Measurements from ENCODE around the gene EEF1E1. TPM values are rescaled to one million over a fixed set of nuclear protein-coding genes. Genes with fewer than 3 reads are reported as not detected.

EEF1E1 gene
- total and polyA plus RNA-seq, 2 of the 8 experiments (the other 6 are each of a cell fraction or from before 2014, with no cell fraction given), result 96.8 to 112 TPM

GRCh38 chr6:8041913-8042583 lies 60.3 kb downstream of the EEF1E1 start:
- H3K9ac ChIP-seq (replicated peaks in 1 of 4; ENCODE audit: extremely low read depth in 1 of 4, low read depth in 3 of 4, low read length in 3 of 4), result no peak overlapping the region
- peaks cover 0 to 9% of the 10 kb centered on the region in 2 experiments; a peak in 2 of 4 replicates for H3K79me2 ChIP-seq (ENCODE audit: control insufficient read depth in 1 of 2, insufficient read depth in 2 of 2, low read length in 2 of 2)
- H3K27ac ChIP-seq (ENCODE audit: low read depth, low read length), result no peak overlapping the region
- no peaks in the 10 kb centered on the region for H3K4me1 ChIP-seq (replicated peaks in 1 of 4; ENCODE audit: control insufficient read depth in 3 of 4, insufficient read depth in 4 of 4, low read length in 3 of 4)
- no peak overlapping the region for H3K14ac ChIP-seq (ENCODE audit: insufficient read length)
- no peak overlapping the region for H2AFZ ChIP-seq (ENCODE audit: low read length)
- TF ChIP-seq TAF7 (optimal IDR thresholded peaks at IDR 0.05; ENCODE audit: borderline replicate concordance, low read depth, low read length) (no peak), RNF2 (IDR thresholded peaks at IDR 0.05; ENCODE audit: borderline replicate concordance, low read depth, low read length, missing control alignments, poor library complexity, severe bottlenecking) (no peak), GTF2F1 (IDR thresholded peaks at IDR 0.05; ENCODE audit: borderline replicate concordance, low read depth, low read length) (no peak), CHD2 (IDR thresholded peaks at IDR 0.05; ENCODE audit: low read length) (no peak), POU5F1 (IDR thresholded peaks at IDR 0.05; ENCODE audit: low read depth, low read length) (no peak)
- no peak for FAIRE-seq
- H2BK15ac ChIP-seq (ENCODE audit: low read length), result no peak overlapping the region
- H3K56ac ChIP-seq (replicated peaks; ENCODE audit: insufficient read length, low read depth, low read length), result no peak overlapping the region
- no peak for DNase-seq (ENCODE audit: low read depth in 1 of 2, low spot score in 2 of 2)
- H2BK12ac ChIP-seq (ENCODE audit: low read depth, low read length), result no peak overlapping the region
- no peak overlapping the region for H4K5ac ChIP-seq (ENCODE audit: insufficient read length, low read depth, low read length)
- H2BK20ac ChIP-seq (ENCODE audit: low read length), result no peak overlapping the region
- no peak overlapping the region for H4K91ac ChIP-seq (replicated peaks; ENCODE audit: insufficient read length, low read length)
- H3K79me1 ChIP-seq (ENCODE audit: low read depth, low read length), result no peaks in the 10 kb centered on the region
- H3K4me2 ChIP-seq (ENCODE audit: insufficient read depth in 1 of 2, low read depth in 2 of 2, low read length in 2 of 2), result no peak overlapping the region
- CTCF ChIA-PET (ENCODE audit: partially characterized antibody), result no interaction called here
- peaks cover 0 to 12% (median 2%) of the 10 kb centered on the region in 4 experiments; a peak in 2 of 8 replicates for H3K36me3 ChIP-seq (ENCODE audit: control insufficient read depth in 2 of 4, insufficient read depth in 4 of 4, low read length in 3 of 4)
- no peaks in the 10 kb centered on the region for H3K27me3 ChIP-seq (replicated peaks in 1 of 4; ENCODE audit: control insufficient read depth in 3 of 4, extremely low read depth in 1 of 4, insufficient read depth in 3 of 4, low read length in 3 of 4)
- H2BK5ac ChIP-seq (ENCODE audit: low read depth, low read length), result no peak overlapping the region
- no peak overlapping the region for H2BK120ac ChIP-seq (replicated peaks; ENCODE audit: low read depth, low read length)
- no peak overlapping the region for H3K23ac ChIP-seq (ENCODE audit: insufficient read length)
- no peak overlapping the region for H4K8ac ChIP-seq (ENCODE audit: extremely low read depth, insufficient read depth, low read length)
- WGBS, 2 experiments (ENCODE audit: extremely low coverage in 1 of 2, insufficient coverage in 1 of 2, insufficient read length in 1 of 2, insufficient replicate concordance in 2 of 2, low coverage in 1 of 2, low lambda C conversion rate in 2 of 2, missing lambda C conversion rate in 1 of 2), result 93% methylated on average over 9 of the region's 9 CpGs; no CpG with 5 or more reads in 1 of the 2 experiments
- H3K9me3 ChIP-seq (ENCODE audit: insufficient read depth in 2 of 2, low read depth in 1 of 2, low read length in 1 of 2), result no peaks in the 10 kb centered on the region
- no peak overlapping the region for H2AK5ac ChIP-seq (ENCODE audit: low read depth, low read length)
- POLR2A ChIA-PET (ENCODE audit: partially characterized antibody), result no interaction called here
- no peak overlapping the region for H3K4ac ChIP-seq (replicated peaks; ENCODE audit: insufficient read length, low read depth, low read length)
- no peak overlapping the region for H3K4me3 ChIP-seq (ENCODE audit: extremely low read depth in 1 of 4, insufficient read depth in 2 of 4, low read depth in 3 of 4, low read length in 4 of 4)
- no peaks in the 10 kb centered on the region for H4K20me1 ChIP-seq (replicated peaks in 1 of 2; ENCODE audit: control insufficient read depth in 1 of 2, insufficient read depth in 2 of 2, low read length in 2 of 2)
- H3K23me2 ChIP-seq (ENCODE audit: low read depth, low read length), result no peaks in the 10 kb centered on the region
- H3K18ac ChIP-seq (ENCODE audit: extremely low read depth, low read length), result no peak overlapping the region
